ENCODE data around the gene LPP.

DNA sequence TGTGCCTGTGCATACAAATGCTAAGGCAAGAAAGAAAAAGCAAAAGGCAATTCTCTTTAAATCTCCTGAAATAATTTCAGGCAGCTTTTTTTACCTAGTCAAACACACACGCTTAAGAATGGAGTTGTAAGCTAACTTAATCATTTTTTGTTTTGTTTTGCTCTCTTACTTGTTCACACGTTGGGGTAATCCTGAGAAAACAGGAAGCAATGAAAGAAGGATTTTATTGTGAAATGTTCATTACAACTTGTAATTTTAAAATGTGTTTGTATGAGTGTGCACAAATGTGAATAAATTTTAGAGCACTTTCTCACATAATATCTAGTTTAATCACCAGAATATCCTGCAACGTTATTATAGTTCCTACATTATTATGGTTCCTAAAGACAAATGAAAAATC is 263.8 kb downstream of the LPP start:
- TF ChIP-seq POLR2A (IDR thresholded peaks at IDR 0.05; ENCODE audit: low read length) (no peak), GATA1 (IDR thresholded peaks at IDR 0.05; ENCODE audit: low read depth, low read length) (no peak)
